OCI-LY3 (cell line): ENCODE measurements around the gene ANAPC4.

Experiments
- EZH2phosphoT487 ChIP-seq: fragments of 200-600 bp; shearing (Covaris generic); IDR thresholded peaks from 2 replicates; pipeline ENCODE4 v1.6.1; 2018; ENCODE audit warnings: antibody characterized with exemption, mixed run types, low read depth
- TF ChIP-seq, protein P1 (sequence below): fragments of 200-600, 300-600 bp; sonication (generic); IDR thresholded peaks from 2 replicates; pipeline ENCODE4 v1.5.1; 2014; ENCODE audit warnings: antibody characterized with exemption, low read length, low read depth

DNA sequence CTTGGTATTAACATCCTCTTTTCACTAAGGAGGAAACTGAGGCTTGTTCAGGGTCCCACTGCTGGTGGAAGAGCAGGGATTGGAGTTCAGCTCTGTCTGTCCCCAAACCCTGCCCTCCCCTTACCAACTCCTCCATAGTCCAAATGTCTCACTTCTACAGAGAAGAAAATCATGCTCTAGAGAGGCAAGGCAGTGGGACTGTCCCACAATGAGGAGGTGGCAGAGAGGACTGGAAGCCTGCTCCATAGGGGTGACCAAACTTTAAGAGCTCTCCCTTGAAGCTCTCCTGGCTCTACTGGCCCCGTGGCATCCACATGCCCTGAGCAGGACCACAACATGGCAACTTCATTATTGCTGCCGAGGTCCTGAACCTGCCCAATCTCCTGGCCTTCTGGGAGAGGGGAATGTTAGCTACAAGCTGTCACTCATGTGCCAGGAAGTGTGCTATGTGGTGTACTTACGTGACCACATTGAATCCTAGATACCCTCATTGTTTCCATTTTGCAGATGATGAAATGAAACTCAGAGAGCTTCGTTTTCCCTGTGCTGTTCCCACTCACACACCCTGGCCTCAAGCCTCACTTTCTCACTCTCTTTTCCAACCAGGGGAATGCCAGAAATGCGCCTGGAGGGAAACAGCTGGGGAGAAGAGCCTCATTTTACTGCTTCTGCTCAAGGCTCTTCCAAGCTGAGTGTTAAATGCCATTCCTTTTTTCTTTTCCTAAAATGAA is 71.5 kb downstream of the ANAPC4 start:
- TF ChIP-seq, protein P1, sequence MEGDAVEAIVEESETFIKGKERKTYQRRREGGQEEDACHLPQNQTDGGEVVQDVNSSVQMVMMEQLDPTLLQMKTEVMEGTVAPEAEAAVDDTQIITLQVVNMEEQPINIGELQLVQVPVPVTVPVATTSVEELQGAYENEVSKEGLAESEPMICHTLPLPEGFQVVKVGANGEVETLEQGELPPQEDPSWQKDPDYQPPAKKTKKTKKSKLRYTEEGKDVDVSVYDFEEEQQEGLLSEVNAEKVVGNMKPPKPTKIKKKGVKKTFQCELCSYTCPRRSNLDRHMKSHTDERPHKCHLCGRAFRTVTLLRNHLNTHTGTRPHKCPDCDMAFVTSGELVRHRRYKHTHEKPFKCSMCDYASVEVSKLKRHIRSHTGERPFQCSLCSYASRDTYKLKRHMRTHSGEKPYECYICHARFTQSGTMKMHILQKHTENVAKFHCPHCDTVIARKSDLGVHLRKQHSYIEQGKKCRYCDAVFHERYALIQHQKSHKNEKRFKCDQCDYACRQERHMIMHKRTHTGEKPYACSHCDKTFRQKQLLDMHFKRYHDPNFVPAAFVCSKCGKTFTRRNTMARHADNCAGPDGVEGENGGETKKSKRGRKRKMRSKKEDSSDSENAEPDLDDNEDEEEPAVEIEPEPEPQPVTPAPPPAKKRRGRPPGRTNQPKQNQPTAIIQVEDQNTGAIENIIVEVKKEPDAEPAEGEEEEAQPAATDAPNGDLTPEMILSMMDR = no peak
- TF ChIP-seq EZH2phosphoT487 = no peak
